Loucy (cell line): Measurements from ENCODE around the gene SYNE2.

ENCODE experiments used
- H2AFZ ChIP-seq: fragments of 200-600 bp; sonication (generic); 2 replicates; pipeline ENCODE4 v1.6.0; 2016; ENCODE audit warnings: antibody characterized with exemption, mild to moderate bottlenecking, low read length, moderate library complexity
- H3F3A ChIP-seq: fragments of 200-600 bp; 2 replicates; pipeline ENCODE4 v1.6.0; 2016; ENCODE audit warnings: antibody characterized with exemption, low read depth, mild to moderate bottlenecking
- H3K27me3 ChIP-seq: fragments of 200-600 bp; sonication (generic); 2 replicates; pipeline ENCODE4 v1.6.1; 2014; ENCODE audit warnings: low read length, mild to moderate bottlenecking; ENCODE audit not compliant: insufficient read depth, poor library complexity, severe bottlenecking
- H3K36me3 ChIP-seq: fragments of 200-600 bp; sonication (generic); 2 replicates; pipeline ENCODE4 v1.6.1; 2016; ENCODE audit warnings: low read length; ENCODE audit not compliant: insufficient read depth
- H3K4me1 ChIP-seq: fragments of 200-600 bp; sonication (generic); 2 replicates; pipeline ENCODE4 v1.5.1; 2014; ENCODE audit warnings: low read length, mild to moderate bottlenecking; ENCODE audit not compliant: insufficient read depth, poor library complexity, severe bottlenecking
- H3K4me2 ChIP-seq: fragments of 200-600 bp; sonication (generic); 2 replicates; pipeline ENCODE4 v1.6.0; 2014; ENCODE audit warnings: antibody characterized with exemption, low read length, low read depth, mild to moderate bottlenecking; ENCODE audit not compliant: poor library complexity, severe bottlenecking
- H3K4me3 ChIP-seq: fragments of 200-600 bp; sonication (generic); 2 replicates; pipeline ENCODE4 v1.5.1; 2014; ENCODE audit warnings: low read length, mild to moderate bottlenecking, mixed read lengths; ENCODE audit not compliant: poor library complexity, severe bottlenecking
- H3K79me2 ChIP-seq: fragments of 200-600 bp; sonication (generic); 2 replicates; pipeline ENCODE4 v1.6.1; 2014; ENCODE audit warnings: low read length; ENCODE audit not compliant: insufficient read depth
- H3K9ac ChIP-seq: fragments of 200-600 bp; sonication (generic); 2 replicates; pipeline ENCODE4 v1.6.0; 2014; ENCODE audit warnings: mild to moderate bottlenecking, low read depth, low read length, moderate library complexity; ENCODE audit not compliant: poor library complexity, severe bottlenecking
- H3K9me2 ChIP-seq: fragments of 200-600 bp; sonication (generic); replicated peaks from 2 replicates; pipeline ENCODE4 v1.6.1; 2016; ENCODE audit warnings: low read depth, low read length, mixed read lengths
- H3K9me3 ChIP-seq: fragments of 200-600 bp; sonication (generic); 2 replicates; pipeline ENCODE4 v1.6.1; 2014; ENCODE audit warnings: mild to moderate bottlenecking, antibody characterized with exemption, low read length, low read depth; ENCODE audit not compliant: insufficient read depth
- H4K20me1 ChIP-seq: fragments of 200-600 bp; sonication (generic); 2 replicates; pipeline ENCODE4 v1.6.0; 2014; ENCODE audit warnings: antibody characterized with exemption, low read length, mild to moderate bottlenecking; ENCODE audit not compliant: insufficient read depth, poor library complexity, severe bottlenecking
- EZH2phosphoT487 ChIP-seq: fragments of 200-600 bp; IDR thresholded peaks from 2 replicates; pipeline ENCODE4 v1.6.1; 2018; ENCODE audit warnings: antibody characterized with exemption, mild to moderate bottlenecking, moderate library complexity, borderline replicate concordance
- TF ChIP-seq, protein P1 (sequence below): fragments of 200-600 bp; sonication (generic); conservative IDR thresholded peaks from 2 replicates; pipeline ENCODE4 v1.5.1; 2014; ENCODE audit warnings: mild to moderate bottlenecking, antibody characterized with exemption, low read length

Gene SYNE2

DNA sequence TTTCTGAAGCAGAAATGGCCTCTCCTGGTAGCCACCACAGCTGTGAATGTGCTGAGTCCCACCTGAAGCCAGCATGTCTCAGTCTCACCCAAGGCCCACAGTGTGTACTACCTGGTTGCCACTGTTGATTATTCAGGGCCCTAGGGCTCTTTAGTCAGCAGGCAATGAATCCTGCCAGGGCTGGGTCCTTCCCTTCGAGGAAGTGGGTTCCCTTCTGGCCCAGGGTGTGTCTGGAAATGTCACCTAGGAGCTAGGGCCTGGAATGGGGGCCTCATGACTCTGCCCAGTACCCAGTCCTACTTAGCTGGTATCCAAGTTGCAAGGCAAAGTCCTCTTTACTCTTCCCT, 207.4 kb downstream of the SYNE2 start:
- Histone ChIP-seq H3F3A (no peaks in the 10 kb centered on the region), H4K20me1 (no peaks in the 10 kb centered on the region), H3K4me2 (no peak overlapping the region), H3K79me2 (no peaks in the 10 kb centered on the region), H3K9me3 (no peaks in the 10 kb centered on the region), H3K27me3 (no peaks in the 10 kb centered on the region), H3K9me2 (no peaks in the 10 kb centered on the region), H3K4me1 (no peaks in the 10 kb centered on the region), H2AFZ (no peak overlapping the region), H3K4me3 (no peak overlapping the region), H3K9ac (no peak overlapping the region), H3K36me3 (no peaks in the 10 kb centered on the region; the same call in 1 of the 2 replicates)
- TF ChIP-seq, protein P1, sequence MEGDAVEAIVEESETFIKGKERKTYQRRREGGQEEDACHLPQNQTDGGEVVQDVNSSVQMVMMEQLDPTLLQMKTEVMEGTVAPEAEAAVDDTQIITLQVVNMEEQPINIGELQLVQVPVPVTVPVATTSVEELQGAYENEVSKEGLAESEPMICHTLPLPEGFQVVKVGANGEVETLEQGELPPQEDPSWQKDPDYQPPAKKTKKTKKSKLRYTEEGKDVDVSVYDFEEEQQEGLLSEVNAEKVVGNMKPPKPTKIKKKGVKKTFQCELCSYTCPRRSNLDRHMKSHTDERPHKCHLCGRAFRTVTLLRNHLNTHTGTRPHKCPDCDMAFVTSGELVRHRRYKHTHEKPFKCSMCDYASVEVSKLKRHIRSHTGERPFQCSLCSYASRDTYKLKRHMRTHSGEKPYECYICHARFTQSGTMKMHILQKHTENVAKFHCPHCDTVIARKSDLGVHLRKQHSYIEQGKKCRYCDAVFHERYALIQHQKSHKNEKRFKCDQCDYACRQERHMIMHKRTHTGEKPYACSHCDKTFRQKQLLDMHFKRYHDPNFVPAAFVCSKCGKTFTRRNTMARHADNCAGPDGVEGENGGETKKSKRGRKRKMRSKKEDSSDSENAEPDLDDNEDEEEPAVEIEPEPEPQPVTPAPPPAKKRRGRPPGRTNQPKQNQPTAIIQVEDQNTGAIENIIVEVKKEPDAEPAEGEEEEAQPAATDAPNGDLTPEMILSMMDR, result no peak
- TF ChIP-seq EZH2phosphoT487, result no peak

DNA sequence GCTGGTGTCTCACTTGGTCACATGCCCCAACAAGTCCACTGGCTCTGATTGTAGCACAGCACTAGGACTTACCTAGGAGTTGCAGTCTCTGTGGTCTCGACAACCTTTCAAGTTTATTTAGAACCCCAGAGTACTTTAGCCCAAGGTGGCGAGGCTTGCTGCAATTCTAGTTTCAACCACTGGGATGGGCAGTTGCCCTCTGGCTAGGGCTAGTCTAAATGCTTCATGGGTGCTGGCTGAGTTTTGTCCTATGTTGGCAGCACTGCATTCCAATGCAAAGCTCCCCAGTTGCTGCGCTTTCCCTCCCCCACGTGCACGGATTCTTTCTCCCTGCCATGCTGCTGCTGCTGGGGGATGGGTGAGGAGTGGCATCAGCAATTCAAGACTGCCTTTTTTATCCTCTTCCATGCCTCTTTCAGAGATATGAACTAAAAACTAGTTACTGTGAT, 207.9 kb downstream of the SYNE2 start:
- no peak for TF ChIP-seq EZH2phosphoT487
- TF ChIP-seq, protein P1, result peak; percentile 71
- no peaks in the 10 kb centered on the region for H3K79me2 ChIP-seq
- no peak overlapping the region for H3K9ac ChIP-seq
- H3K9me2 ChIP-seq, result no peaks in the 10 kb centered on the region
- no peak overlapping the region for H3K4me3 ChIP-seq
- no peaks in the 10 kb centered on the region for H4K20me1 ChIP-seq
- H3K4me1 ChIP-seq, result no peaks in the 10 kb centered on the region
- no peaks in the 10 kb centered on the region; the same call in 1 of the 2 replicates for H3K36me3 ChIP-seq
- H3K9me3 ChIP-seq, result no peaks in the 10 kb centered on the region
- H3K4me2 ChIP-seq, result no peak overlapping the region
- H3K27me3 ChIP-seq, result no peaks in the 10 kb centered on the region
- H3F3A ChIP-seq, result no peaks in the 10 kb centered on the region
- H2AFZ ChIP-seq, result no peak overlapping the region

DNA sequence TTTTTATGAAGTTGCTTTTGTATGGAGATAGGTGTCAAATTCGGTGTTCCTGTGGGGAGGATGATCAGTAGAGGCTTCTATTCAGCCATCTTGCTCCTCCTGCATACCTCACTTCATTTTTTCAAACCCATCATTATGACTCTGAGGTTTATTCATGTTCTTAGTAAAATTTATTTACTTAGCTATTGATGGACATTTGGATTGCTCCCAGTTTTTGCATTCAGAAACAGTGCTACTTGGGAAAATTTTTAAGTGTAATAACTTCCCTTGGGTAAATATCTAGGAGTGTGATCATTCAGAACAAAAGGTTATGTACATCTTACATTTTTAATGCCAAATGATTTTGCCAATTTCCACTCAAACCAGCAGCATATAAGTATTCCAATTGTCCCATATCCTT, 208.3 kb downstream of the SYNE2 start:
- H3K9me2 ChIP-seq, result no peaks in the 10 kb centered on the region
- H4K20me1 ChIP-seq, result no peaks in the 10 kb centered on the region
- H3K9me3 ChIP-seq, result no peaks in the 10 kb centered on the region
- no peaks in the 10 kb centered on the region for H3K79me2 ChIP-seq
- no peaks in the 10 kb centered on the region for H3K27me3 ChIP-seq
- no peaks in the 10 kb centered on the region; the same call in 1 of the 2 replicates for H3K36me3 ChIP-seq
- no peak for TF ChIP-seq EZH2phosphoT487
- TF ChIP-seq, protein P1, result no peak
- H3K9ac ChIP-seq, result no peak overlapping the region
- no peak overlapping the region for H3K4me2 ChIP-seq
- no peaks in the 10 kb centered on the region for H3K4me1 ChIP-seq
- no peak overlapping the region for H3K4me3 ChIP-seq
- H2AFZ ChIP-seq, result no peak overlapping the region
- no peaks in the 10 kb centered on the region for H3F3A ChIP-seq
